Adrenal gland (tissue), 5 donors: ENCODE data around the gene DUSP3.

Experiments
- POLR2A ChIP-seq, 2 donors: fragments of 450-650 bp; IDR thresholded peaks; one replicate each; pipeline ENCODE4 v1.6.1; 2017; ENCODE audit warnings: antibody characterized with exemption in 2 of 2, mild to moderate bottlenecking in 2 of 2, moderate library complexity in 1 of 2
- TF ChIP-seq, protein P1 (sequence below), 6 experiments: fragments of 450-650 bp in 4 of 6; fragments of 200-600 bp in 2 of 6; sonication (generic) in 1 of 6; IDR thresholded peaks; 1 replicate in 5 of 6; 2 replicates in 1 of 6; pipeline versions ENCODE4 v1.5.1 to v1.8.0; 2016 to 2021; ENCODE audit warnings: antibody characterized with exemption in 6 of 6, mild to moderate bottlenecking in 2 of 6, moderate library complexity in 1 of 6
- donor health status: DM: no; HTN: no; CAD: no.

DNA sequence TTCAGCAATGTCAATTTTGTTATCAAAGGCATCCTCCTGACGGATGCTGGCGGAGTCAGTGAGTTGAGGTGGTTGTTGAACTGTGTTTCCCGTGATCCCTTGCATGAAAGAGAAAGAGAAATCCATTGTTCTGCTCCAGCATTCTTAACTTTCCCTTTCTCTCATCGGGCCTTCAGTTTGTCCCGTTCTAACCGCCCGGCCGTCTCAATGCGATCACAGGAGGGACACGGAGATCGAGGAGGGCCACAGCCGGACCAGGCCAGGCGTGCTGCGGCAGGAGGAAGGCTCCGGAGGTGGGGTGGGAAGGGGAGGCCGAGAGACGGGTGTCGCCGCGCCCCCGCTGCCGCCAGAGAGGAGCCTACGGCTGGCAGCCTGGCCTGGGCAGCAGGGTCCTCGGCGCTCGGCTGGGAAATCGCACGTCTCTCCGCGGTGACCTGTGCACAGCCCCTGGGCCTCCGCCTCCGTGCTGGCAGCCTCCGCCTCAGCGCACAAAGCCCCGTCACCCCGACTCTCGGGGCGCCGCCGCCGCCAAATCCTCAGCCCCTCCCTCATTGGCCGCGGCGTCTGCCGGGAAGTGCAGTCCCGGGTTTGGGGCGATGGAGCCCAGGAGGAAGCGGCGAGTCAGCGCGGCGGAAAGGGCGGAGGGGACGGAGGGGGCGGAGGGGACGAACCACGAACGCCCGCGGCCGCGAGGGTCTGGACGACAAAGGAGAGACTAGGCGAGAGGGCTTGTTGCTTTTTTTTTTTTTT lies 58.3 kb downstream of the DUSP3 start:
- TF ChIP-seq, protein P1, sequence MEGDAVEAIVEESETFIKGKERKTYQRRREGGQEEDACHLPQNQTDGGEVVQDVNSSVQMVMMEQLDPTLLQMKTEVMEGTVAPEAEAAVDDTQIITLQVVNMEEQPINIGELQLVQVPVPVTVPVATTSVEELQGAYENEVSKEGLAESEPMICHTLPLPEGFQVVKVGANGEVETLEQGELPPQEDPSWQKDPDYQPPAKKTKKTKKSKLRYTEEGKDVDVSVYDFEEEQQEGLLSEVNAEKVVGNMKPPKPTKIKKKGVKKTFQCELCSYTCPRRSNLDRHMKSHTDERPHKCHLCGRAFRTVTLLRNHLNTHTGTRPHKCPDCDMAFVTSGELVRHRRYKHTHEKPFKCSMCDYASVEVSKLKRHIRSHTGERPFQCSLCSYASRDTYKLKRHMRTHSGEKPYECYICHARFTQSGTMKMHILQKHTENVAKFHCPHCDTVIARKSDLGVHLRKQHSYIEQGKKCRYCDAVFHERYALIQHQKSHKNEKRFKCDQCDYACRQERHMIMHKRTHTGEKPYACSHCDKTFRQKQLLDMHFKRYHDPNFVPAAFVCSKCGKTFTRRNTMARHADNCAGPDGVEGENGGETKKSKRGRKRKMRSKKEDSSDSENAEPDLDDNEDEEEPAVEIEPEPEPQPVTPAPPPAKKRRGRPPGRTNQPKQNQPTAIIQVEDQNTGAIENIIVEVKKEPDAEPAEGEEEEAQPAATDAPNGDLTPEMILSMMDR (IDR thresholded peaks at IDR 0.05) = no peak
- peak; percentile 79 to 89 for TF ChIP-seq POLR2A (IDR thresholded peaks at IDR 0.05)
